Karpas-422 (cell line): ENCODE measurements around the gene TMEM116. TPM values are rescaled to one million over a fixed set of nuclear protein-coding genes. Genes with fewer than 3 reads are reported as not detected.

Source experiments
- DNase-seq: peaks from one replicate; pipeline ENCODE4 v3.0.0-alpha.2; 2015
- H2AFZ ChIP-seq: fragments of 200-600 bp; sonication (generic); 2 replicates; pipeline ENCODE4 v1.6.1; 2014; ENCODE audit warnings: antibody characterized with exemption, low read length, mixed read lengths
- H3K27ac ChIP-seq: fragments of 200-600 bp; sonication (generic); 2 replicates; pipeline ENCODE4 v1.5.1; 2014; ENCODE audit warnings: mild to moderate bottlenecking, low read length, moderate library complexity
- H3K27me3 ChIP-seq: fragments of 200-600 bp; sonication (generic); 2 replicates; pipeline ENCODE4 v1.6.1; 2014; ENCODE audit warnings: low read length, mixed read lengths
- H3K36me3 ChIP-seq: fragments of 200-600 bp; sonication (generic); 2 replicates; pipeline ENCODE4 v1.6.1; 2014; ENCODE audit warnings: low read length, mixed read lengths; ENCODE audit not compliant: insufficient read depth
- H3K4me1 ChIP-seq: fragments of 200-600 bp; sonication (generic); 2 replicates; pipeline ENCODE4 v1.6.1; 2014; ENCODE audit warnings: mild to moderate bottlenecking, low read length, mixed read lengths
- H3K4me2 ChIP-seq: fragments of 200-600 bp; sonication (generic); 2 replicates; pipeline ENCODE4 v1.6.1; 2014; ENCODE audit warnings: low read length, low read depth, mild to moderate bottlenecking; ENCODE audit not compliant: poor library complexity, severe bottlenecking
- H3K4me3 ChIP-seq: fragments of 200-600 bp; sonication (generic); 2 replicates; pipeline ENCODE4 v1.5.1; 2014; ENCODE audit warnings: mild to moderate bottlenecking, antibody characterized with exemption, low read length, mixed read lengths
- H3K79me2 ChIP-seq: fragments of 200-600 bp; sonication (generic); 2 replicates; pipeline ENCODE4 v1.6.1; 2014; ENCODE audit warnings: mild to moderate bottlenecking, low read length, mixed read lengths
- H3K9ac ChIP-seq: fragments of 200-600 bp; sonication (generic); 2 replicates; pipeline ENCODE4 v1.6.0; 2014; ENCODE audit warnings: low read length
- H3K9me2 ChIP-seq: fragments of 200-600 bp; sonication (generic), shearing (Covaris generic); replicated peaks from 2 replicates; pipeline ENCODE4 v1.6.0; 2014; ENCODE audit warnings: mild to moderate bottlenecking, low read length, moderate library complexity; ENCODE audit not compliant: insufficient read depth
- H3K9me3 ChIP-seq: fragments of 300-700, 200-600 bp; sonication (generic); 2 replicates; pipeline ENCODE4 v1.6.1; 2014; ENCODE audit warnings: low read length, mixed read lengths
- H4K20me1 ChIP-seq: fragments of 200-600 bp; sonication (generic); 2 replicates; pipeline ENCODE4 v1.6.1; 2014; ENCODE audit warnings: mild to moderate bottlenecking, antibody characterized with exemption, low read length, low read depth; ENCODE audit not compliant: insufficient read depth
- small RNA-seq: library from RNA; depleted of rRNA; stranded (forward); fragments of <200 nt; gene quantifications from one replicate; pipeline ENCODE3, GENCODE V24; 2014
- total RNA-seq: library from RNA; depleted of rRNA; stranded (reverse); fragments of >200 nt; shearing (Covaris generic); gene quantifications from 2 replicates; pipeline ENCODE4 v1.2.3, GENCODE V29; 2014; ENCODE audit warnings: low replicate concordance; rRNA removed

Gene TMEM116
- total RNA-seq, 1 experiment from 2014 or later, result 56.6 TPM

GRCh38 chr12:111894556-111894955 is 118.4 kb downstream of the TMEM116 start:
- Histone ChIP-seq H3K36me3 (peaks cover 38% of the 10 kb centered on the region; the same call in 1 of the 2 replicates), H3K79me2 (no peaks in the 10 kb centered on the region)

GRCh38 chr12:111893287-111893686 is 119.7 kb downstream of the TMEM116 start:
- Histone ChIP-seq H3K79me2 (no peaks in the 10 kb centered on the region), H3K4me1 (no peaks in the 10 kb centered on the region), H3K9ac (no peak overlapping the region), H2AFZ (no peak overlapping the region), H3K9me3 (no peaks in the 10 kb centered on the region), H3K27me3 (no peaks in the 10 kb centered on the region), H3K36me3 (peaks cover 46% of the 10 kb centered on the region), H3K4me3 (no peak overlapping the region), H3K9me2 (no peaks in the 10 kb centered on the region), H4K20me1 (no peaks in the 10 kb centered on the region), H3K27ac (no peak overlapping the region), H3K4me2 (no peak overlapping the region)
- DNase-seq, result no peak

More at GRCh38 chr12:111894556-111894955, 118.4 kb downstream of the TMEM116 start:
- H3K9me3 ChIP-seq, result no peaks in the 10 kb centered on the region
- no peaks in the 10 kb centered on the region for H3K4me1 ChIP-seq
- H3K9me2 ChIP-seq, result no peaks in the 10 kb centered on the region
- no peak overlapping the region for H3K4me2 ChIP-seq
- H3K9ac ChIP-seq, result no peak overlapping the region
- H2AFZ ChIP-seq, result no peak overlapping the region
- H3K27ac ChIP-seq, result no peak overlapping the region
- H3K4me3 ChIP-seq, result no peak overlapping the region
- no peaks in the 10 kb centered on the region for H4K20me1 ChIP-seq
- no peaks in the 10 kb centered on the region for H3K27me3 ChIP-seq
- DNase-seq, result no peak

- H3K9me3 ChIP-seq, result no peaks in the 10 kb centered on the region
These were observed 124.8 kb downstream of the TMEM116 start for GRCh38 chr12:111887926-111888745.

GRCh38 chr12:111886662-111887545 is 126.1 kb downstream of the TMEM116 start:
- no peaks in the 10 kb centered on the region for H3K9me2 ChIP-seq
- H3K9me3 ChIP-seq, result no peaks in the 10 kb centered on the region
- no peaks in the 10 kb centered on the region for H3K27me3 ChIP-seq
- H3K4me2 ChIP-seq, result no peak overlapping the region
- H3K27ac ChIP-seq, result no peak overlapping the region
- DNase-seq, result no peak
- H3K4me3 ChIP-seq, result no peak overlapping the region
- no peaks in the 10 kb centered on the region for H4K20me1 ChIP-seq
- H3K4me1 ChIP-seq, result no peaks in the 10 kb centered on the region
- no peak overlapping the region for H2AFZ ChIP-seq
- peaks cover 53% of the 10 kb centered on the region for H3K36me3 ChIP-seq
- H3K79me2 ChIP-seq, result no peaks in the 10 kb centered on the region
- no peak overlapping the region for H3K9ac ChIP-seq

More at GRCh38 chr12:111887926-111888745, 124.8 kb downstream of the TMEM116 start:
- Histone ChIP-seq H3K27ac (no peak overlapping the region), H3K4me3 (no peak overlapping the region), H3K4me1 (no peaks in the 10 kb centered on the region), H3K27me3 (no peaks in the 10 kb centered on the region), H3K9me2 (no peaks in the 10 kb centered on the region), H3K36me3 (peaks cover 52% of the 10 kb centered on the region), H3K9ac (no peak overlapping the region), H4K20me1 (no peaks in the 10 kb centered on the region), H2AFZ (no peak overlapping the region), H3K4me2 (no peak overlapping the region), H3K79me2 (no peaks in the 10 kb centered on the region)
- no peak for DNase-seq

GRCh38 chr12:111881716-111882115 is 131.2 kb downstream of the TMEM116 start:
- H3K9me2 ChIP-seq, result no peaks in the 10 kb centered on the region
- H3K79me2 ChIP-seq, result peaks cover 5% of the 10 kb centered on the region
- no peaks in the 10 kb centered on the region for H4K20me1 ChIP-seq
- peaks cover 44% of the 10 kb centered on the region for H3K36me3 ChIP-seq
- no peaks in the 10 kb centered on the region for H3K4me1 ChIP-seq
- H3K27ac ChIP-seq, result no peak overlapping the region
- DNase-seq, result no peak
- no peaks in the 10 kb centered on the region for H3K9me3 ChIP-seq
- no peak overlapping the region for H3K9ac ChIP-seq
- no peak overlapping the region for H3K4me3 ChIP-seq
- no peak overlapping the region for H2AFZ ChIP-seq
- H3K4me2 ChIP-seq, result no peak overlapping the region
- H3K27me3 ChIP-seq, result no peaks in the 10 kb centered on the region

Small RNA genes lying within 50 kb of the gene (small RNA-seq; reads per million reads assigned to genes)
- gene AC004024.1 (0.79 reads per million, percentile 23 among the genes with 10 or more reads in this experiment), gene MIR3657 (not detected)

Other genes starting within 250 kb of the TMEM116 start
- 69.0 and 145 TPM in 2 replicates for gene ALDH2, start 246.2 kb downstream of the TMEM116 start, total RNA-seq
- gene MAPKAPK5, start 170.9 kb downstream of the TMEM116 start, total RNA-seq, result 52.4 and 63.4 TPM in 2 replicates
- 63.2 and 134 TPM in 2 replicates for gene ERP29, start 261 bp upstream of the TMEM116 start, total RNA-seq
- gene NAA25, start 95.6 kb upstream of the TMEM116 start, total RNA-seq, result 30.7 and 39.2 TPM in 2 replicates
- 52.1 and 86.1 TPM in 2 replicates for gene TRAFD1, start 112.4 kb upstream of the TMEM116 start, total RNA-seq